ENCODE measurements around the gene LSAMP. TPM values are rescaled to one million over a fixed set of nuclear protein-coding genes. Genes with fewer than 3 reads are reported as not detected.

LSAMP gene
- total RNA-seq, 1 experiment from 2014 or later = 5.7 TPM

DNA sequence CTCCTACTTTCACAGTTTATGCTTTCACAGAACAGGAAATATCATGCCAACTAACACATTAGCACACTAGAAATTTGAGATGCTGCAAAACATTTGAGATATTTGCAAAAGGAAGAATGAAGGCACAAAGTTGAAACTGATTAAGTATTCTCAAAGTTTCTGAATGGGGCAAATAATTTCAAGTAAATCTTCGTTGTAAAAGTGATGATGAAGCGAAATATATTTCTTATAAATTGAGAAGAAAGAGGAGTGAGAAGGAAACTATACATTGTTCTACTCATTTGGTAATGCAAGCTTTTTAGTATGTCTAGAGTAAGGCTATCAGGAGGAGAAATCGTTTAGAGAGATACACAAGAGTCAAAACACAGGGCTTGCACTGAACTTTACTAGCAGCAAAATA lies 24.3 kb upstream of the LSAMP start:
- H3K27me3 Mint-ChIP-seq (ENCODE audit: low read depth) = no peaks in the 10 kb centered on the region
- H3K4me3 Mint-ChIP-seq = no peak overlapping the region
- no peaks in the 10 kb centered on the region for H3K4me1 Mint-ChIP-seq
- no peaks in the 10 kb centered on the region for H3K36me3 Mint-ChIP-seq
- ATAC-seq (no peak), DNase-seq (ENCODE audit: low spot score) (no peak)
- H3K27ac Mint-ChIP-seq = no peak overlapping the region
- CTCF ChIA-PET = interaction anchor here (2.1 kb wide), 1 partner anchor 48 kb away, joined by 6 read pairs; no protein-coding TSS in a partner anchor
- no peak for TF ChIP-seq RORB (CRISPR knock-in tag; IDR thresholded peaks at IDR 0.05)
- TF ChIP-seq FOXK1 (CRISPR knock-in tag; IDR thresholded peaks at IDR 0.05) = no peak
- no peak for TF ChIP-seq ZNF416 (CRISPR knock-in tag; IDR thresholded peaks at IDR 0.05)
- TF ChIP-seq, protein P1, sequence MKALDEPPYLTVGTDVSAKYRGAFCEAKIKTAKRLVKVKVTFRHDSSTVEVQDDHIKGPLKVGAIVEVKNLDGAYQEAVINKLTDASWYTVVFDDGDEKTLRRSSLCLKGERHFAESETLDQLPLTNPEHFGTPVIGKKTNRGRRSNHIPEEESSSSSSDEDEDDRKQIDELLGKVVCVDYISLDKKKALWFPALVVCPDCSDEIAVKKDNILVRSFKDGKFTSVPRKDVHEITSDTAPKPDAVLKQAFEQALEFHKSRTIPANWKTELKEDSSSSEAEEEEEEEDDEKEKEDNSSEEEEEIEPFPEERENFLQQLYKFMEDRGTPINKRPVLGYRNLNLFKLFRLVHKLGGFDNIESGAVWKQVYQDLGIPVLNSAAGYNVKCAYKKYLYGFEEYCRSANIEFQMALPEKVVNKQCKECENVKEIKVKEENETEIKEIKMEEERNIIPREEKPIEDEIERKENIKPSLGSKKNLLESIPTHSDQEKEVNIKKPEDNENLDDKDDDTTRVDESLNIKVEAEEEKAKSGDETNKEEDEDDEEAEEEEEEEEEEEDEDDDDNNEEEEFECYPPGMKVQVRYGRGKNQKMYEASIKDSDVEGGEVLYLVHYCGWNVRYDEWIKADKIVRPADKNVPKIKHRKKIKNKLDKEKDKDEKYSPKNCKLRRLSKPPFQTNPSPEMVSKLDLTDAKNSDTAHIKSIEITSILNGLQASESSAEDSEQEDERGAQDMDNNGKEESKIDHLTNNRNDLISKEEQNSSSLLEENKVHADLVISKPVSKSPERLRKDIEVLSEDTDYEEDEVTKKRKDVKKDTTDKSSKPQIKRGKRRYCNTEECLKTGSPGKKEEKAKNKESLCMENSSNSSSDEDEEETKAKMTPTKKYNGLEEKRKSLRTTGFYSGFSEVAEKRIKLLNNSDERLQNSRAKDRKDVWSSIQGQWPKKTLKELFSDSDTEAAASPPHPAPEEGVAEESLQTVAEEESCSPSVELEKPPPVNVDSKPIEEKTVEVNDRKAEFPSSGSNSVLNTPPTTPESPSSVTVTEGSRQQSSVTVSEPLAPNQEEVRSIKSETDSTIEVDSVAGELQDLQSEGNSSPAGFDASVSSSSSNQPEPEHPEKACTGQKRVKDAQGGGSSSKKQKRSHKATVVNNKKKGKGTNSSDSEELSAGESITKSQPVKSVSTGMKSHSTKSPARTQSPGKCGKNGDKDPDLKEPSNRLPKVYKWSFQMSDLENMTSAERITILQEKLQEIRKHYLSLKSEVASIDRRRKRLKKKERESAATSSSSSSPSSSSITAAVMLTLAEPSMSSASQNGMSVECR (CRISPR knock-in tag; IDR thresholded peaks at IDR 0.05; ENCODE audit: borderline replicate concordance) = no peak
- TF ChIP-seq, protein P2, sequence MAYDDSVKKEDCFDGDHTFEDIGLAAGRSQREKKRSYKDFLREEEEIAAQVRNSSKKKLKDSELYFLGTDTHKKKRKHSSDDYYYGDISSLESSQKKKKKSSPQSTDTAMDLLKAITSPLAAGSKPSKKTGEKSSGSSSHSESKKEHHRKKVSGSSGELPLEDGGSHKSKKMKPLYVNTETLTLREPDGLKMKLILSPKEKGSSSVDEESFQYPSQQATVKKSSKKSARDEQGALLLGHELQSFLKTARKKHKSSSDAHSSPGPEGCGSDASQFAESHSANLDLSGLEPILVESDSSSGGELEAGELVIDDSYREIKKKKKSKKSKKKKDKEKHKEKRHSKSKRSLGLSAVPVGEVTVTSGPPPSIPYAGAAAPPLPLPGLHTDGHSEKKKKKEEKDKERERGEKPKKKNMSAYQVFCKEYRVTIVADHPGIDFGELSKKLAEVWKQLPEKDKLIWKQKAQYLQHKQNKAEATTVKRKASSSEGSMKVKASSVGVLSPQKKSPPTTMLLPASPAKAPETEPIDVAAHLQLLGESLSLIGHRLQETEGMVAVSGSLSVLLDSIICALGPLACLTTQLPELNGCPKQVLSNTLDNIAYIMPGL (CRISPR knock-in tag; IDR thresholded peaks at IDR 0.05) = no peak
- TF ChIP-seq NFYB (CRISPR knock-in tag; conservative IDR thresholded peaks at IDR 0.05; ENCODE audit: low read depth) = no peak
- no peak for TF ChIP-seq MXD4 (CRISPR knock-in tag; IDR thresholded peaks at IDR 0.05; ENCODE audit: borderline replicate concordance)
- TF ChIP-seq SMAD3 (CRISPR knock-in tag; IDR thresholded peaks at IDR 0.05; ENCODE audit: borderline replicate concordance) = no peak
- TF ChIP-seq, protein P3, sequence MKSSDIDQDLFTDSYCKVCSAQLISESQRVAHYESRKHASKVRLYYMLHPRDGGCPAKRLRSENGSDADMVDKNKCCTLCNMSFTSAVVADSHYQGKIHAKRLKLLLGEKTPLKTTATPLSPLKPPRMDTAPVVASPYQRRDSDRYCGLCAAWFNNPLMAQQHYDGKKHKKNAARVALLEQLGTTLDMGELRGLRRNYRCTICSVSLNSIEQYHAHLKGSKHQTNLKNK (CRISPR knock-in tag; IDR thresholded peaks at IDR 0.05) = no peak
- TF ChIP-seq NR3C1 (CRISPR knock-in tag; conservative IDR thresholded peaks at IDR 0.05; ENCODE audit: low read depth) = no peak
- no peaks in the 10 kb centered on the region for H3K9me3 Mint-ChIP-seq
- POLR2A ChIA-PET = no interaction called here

DNA sequence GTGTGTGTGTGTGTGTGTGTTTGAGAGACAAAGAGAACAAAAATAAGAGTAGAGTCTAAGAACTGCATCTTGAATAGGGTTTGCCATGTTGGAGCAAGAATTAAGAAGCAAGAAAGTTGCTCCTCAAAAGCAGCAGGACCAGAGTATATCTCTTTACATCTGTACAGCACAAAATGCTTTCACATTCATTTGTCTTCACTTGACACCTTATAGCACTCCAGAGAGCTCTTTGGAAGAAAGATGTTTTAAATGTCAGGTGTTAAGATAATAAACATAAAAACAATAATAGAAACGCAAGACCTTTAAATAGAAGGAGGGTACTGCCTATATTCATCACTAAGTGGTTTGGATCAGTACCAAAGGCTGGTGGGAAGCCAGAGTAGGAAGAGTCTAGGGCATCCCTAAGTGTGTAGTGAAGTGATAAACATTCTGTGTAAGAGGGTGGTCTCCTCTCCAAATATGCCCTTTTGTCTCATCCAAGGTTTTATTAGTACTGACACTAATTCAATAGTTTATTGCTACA lies 19.1 kb upstream of the LSAMP start:
- CTCF ChIA-PET = no interaction called here
- POLR2A ChIA-PET = no interaction called here
- no peaks in the 10 kb centered on the region for H3K27me3 Mint-ChIP-seq (ENCODE audit: low read depth)
- H3K36me3 Mint-ChIP-seq = no peaks in the 10 kb centered on the region
- ATAC-seq (no peak), DNase-seq (ENCODE audit: low spot score) (no peak)
- no peaks in the 10 kb centered on the region for H3K4me1 Mint-ChIP-seq
- no peaks in the 10 kb centered on the region for H3K9me3 Mint-ChIP-seq
- TF ChIP-seq NFYB (CRISPR knock-in tag; conservative IDR thresholded peaks at IDR 0.05; ENCODE audit: low read depth) (no peak), HMGA2 (CRISPR knock-in tag; IDR thresholded peaks at IDR 0.05) (no peak), CBFB (CRISPR knock-in tag; IDR thresholded peaks at IDR 0.05; ENCODE audit: low read depth) (no peak), NR1H2 (CRISPR knock-in tag; IDR thresholded peaks at IDR 0.05) (no peak), ESRRA (CRISPR knock-in tag; IDR thresholded peaks at IDR 0.05; ENCODE audit: borderline replicate concordance) (no peak), ZNF232 (CRISPR knock-in tag; IDR thresholded peaks at IDR 0.05) (no peak), ZBTB21 (CRISPR knock-in tag; IDR thresholded peaks at IDR 0.05; ENCODE audit: borderline replicate concordance) (no peak)
- TF ChIP-seq, protein P4, sequence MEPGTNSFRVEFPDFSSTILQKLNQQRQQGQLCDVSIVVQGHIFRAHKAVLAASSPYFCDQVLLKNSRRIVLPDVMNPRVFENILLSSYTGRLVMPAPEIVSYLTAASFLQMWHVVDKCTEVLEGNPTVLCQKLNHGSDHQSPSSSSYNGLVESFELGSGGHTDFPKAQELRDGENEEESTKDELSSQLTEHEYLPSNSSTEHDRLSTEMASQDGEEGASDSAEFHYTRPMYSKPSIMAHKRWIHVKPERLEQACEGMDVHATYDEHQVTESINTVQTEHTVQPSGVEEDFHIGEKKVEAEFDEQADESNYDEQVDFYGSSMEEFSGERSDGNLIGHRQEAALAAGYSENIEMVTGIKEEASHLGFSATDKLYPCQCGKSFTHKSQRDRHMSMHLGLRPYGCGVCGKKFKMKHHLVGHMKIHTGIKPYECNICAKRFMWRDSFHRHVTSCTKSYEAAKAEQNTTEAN (CRISPR knock-in tag; IDR thresholded peaks at IDR 0.05) = no peak
- TF ChIP-seq, protein P5, sequence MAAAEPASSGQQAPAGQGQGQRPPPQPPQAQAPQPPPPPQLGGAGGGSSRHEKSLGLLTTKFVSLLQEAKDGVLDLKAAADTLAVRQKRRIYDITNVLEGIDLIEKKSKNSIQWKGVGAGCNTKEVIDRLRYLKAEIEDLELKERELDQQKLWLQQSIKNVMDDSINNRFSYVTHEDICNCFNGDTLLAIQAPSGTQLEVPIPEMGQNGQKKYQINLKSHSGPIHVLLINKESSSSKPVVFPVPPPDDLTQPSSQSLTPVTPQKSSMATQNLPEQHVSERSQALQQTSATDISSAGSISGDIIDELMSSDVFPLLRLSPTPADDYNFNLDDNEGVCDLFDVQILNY (CRISPR knock-in tag; IDR thresholded peaks at IDR 0.05) = no peak
- H3K4me3 Mint-ChIP-seq = no peak overlapping the region
- H3K27ac Mint-ChIP-seq = no peak overlapping the region
